ENCODE measurements around the gene CTBP1. TPM values are rescaled to one million over a fixed set of nuclear protein-coding genes. Genes with fewer than 3 reads are reported as not detected.

The CTBP1 gene
- total and polyA plus RNA-seq, 4 donors = 121 to 204 (median 138) TPM

- Histone ChIP-seq H3K9me3 (ENCODE audit: control insufficient read depth in 4 of 4, insufficient read depth in 3 of 4, low read length in 3 of 4) (no peaks in the 10 kb centered on the region), H3K27me3 (ENCODE audit: control insufficient read depth in 3 of 3, insufficient read depth in 3 of 3, low read length in 2 of 3) (no peaks in the 10 kb centered on the region), H3K4me3 (no peak overlapping the region), H3K9ac (ENCODE audit: insufficient read depth in 1 of 2, low read length in 2 of 2) (no peak overlapping the region), H3K36me3 (ENCODE audit: control insufficient read depth in 4 of 4, insufficient read depth in 4 of 4, low read length in 4 of 4) (no peaks in the 10 kb centered on the region), H3K4me1 (ENCODE audit: control insufficient read depth in 5 of 5, insufficient read depth in 5 of 5, low read length in 5 of 5) (peaks cover 0 to 3% (median 0%) of the 10 kb centered on the region in 5 donors), H3K27ac (ENCODE audit: low read depth in 1 of 2, low read length in 1 of 2) (no peak overlapping the region)
- TF ChIP-seq CTCF (IDR thresholded peaks at IDR 0.05; ENCODE audit: control extremely low read depth, extremely low read depth) = no peak
- no peak for DNase-seq
- 80 to 81% methylated on average over 11 of the region's 11 CpGs for WGBS, 2 donors
- ATAC-seq (ENCODE audit: insufficient read depth, low FRiP score) = no peak
Measured at GRCh38 chr4:1285151-1285789, 36.3 kb upstream of the CTBP1 start.

- H3K36me3 ChIP-seq (ENCODE audit: control insufficient read depth in 4 of 4, insufficient read depth in 4 of 4, low read length in 4 of 4) = no peaks in the 10 kb centered on the region
- no peak for ATAC-seq (ENCODE audit: insufficient read depth, low FRiP score)
- no peak overlapping the region for H3K27ac ChIP-seq (ENCODE audit: low read depth in 1 of 2, low read length in 1 of 2)
- no peak overlapping the region for H3K4me3 ChIP-seq
- H3K9me3 ChIP-seq (ENCODE audit: control insufficient read depth in 4 of 4, insufficient read depth in 3 of 4, low read length in 3 of 4) = no peaks in the 10 kb centered on the region
- no peak for DNase-seq
- no peaks in the 10 kb centered on the region for H3K27me3 ChIP-seq (ENCODE audit: control insufficient read depth in 3 of 3, insufficient read depth in 3 of 3, low read length in 2 of 3)
- no peak for TF ChIP-seq CTCF (IDR thresholded peaks at IDR 0.05; ENCODE audit: control extremely low read depth, extremely low read depth)
- H3K9ac ChIP-seq (ENCODE audit: insufficient read depth in 1 of 2, low read length in 2 of 2) = no peak overlapping the region
- peaks cover 0 to under 1% (median 0%) of the 10 kb centered on the region in 5 donors for H3K4me1 ChIP-seq (ENCODE audit: control insufficient read depth in 5 of 5, insufficient read depth in 5 of 5, low read length in 5 of 5)
- WGBS, 2 donors = 86 to 93% methylated on average over 9 of the region's 9 CpGs
Measured at GRCh38 chr4:1283711-1284110, 34.8 kb upstream of the CTBP1 start.

GRCh38 chr4:1279253-1279652 is 30.3 kb upstream of the CTBP1 start:
- no peaks in the 10 kb centered on the region for H3K27me3 ChIP-seq (ENCODE audit: control insufficient read depth in 3 of 3, insufficient read depth in 3 of 3, low read length in 2 of 3)
- no peak overlapping the region for H3K4me3 ChIP-seq
- H3K4me1 ChIP-seq (ENCODE audit: control insufficient read depth in 5 of 5, insufficient read depth in 5 of 5, low read length in 5 of 5) = no peaks in the 10 kb centered on the region
- ATAC-seq (ENCODE audit: insufficient read depth, low FRiP score) (no peak), DNase-seq (no peak)
- no peak overlapping the region for H3K9ac ChIP-seq (ENCODE audit: insufficient read depth in 1 of 2, low read length in 2 of 2)
- 91 to 93% methylated on average over 10 of the region's 10 CpGs for WGBS, 2 donors
- no peaks in the 10 kb centered on the region for H3K36me3 ChIP-seq (ENCODE audit: control insufficient read depth in 4 of 4, insufficient read depth in 4 of 4, low read length in 4 of 4)
- no peak overlapping the region for H3K27ac ChIP-seq (ENCODE audit: low read depth in 1 of 2, low read length in 1 of 2)
- TF ChIP-seq CTCF (IDR thresholded peaks at IDR 0.05; ENCODE audit: control extremely low read depth, extremely low read depth) = no peak
- no peaks in the 10 kb centered on the region for H3K9me3 ChIP-seq (ENCODE audit: control insufficient read depth in 4 of 4, insufficient read depth in 3 of 4, low read length in 3 of 4)
